Trophoblast cell (in vitro differentiated cells and primary cell): Measurements from ENCODE around the gene TAS2R39.

Source experiments
- DNase-seq, 2 donors: peaks; one replicate each; pipeline ENCODE4 v3.0.0-alpha.2; 2016
- H2AFZ ChIP-seq: 2 replicates; pipeline ENCODE4 v1.6.1; 2013; ENCODE audit warnings: low read length, moderate library complexity, mild to moderate bottlenecking; ENCODE audit not compliant: insufficient read depth, poor library complexity
- H2AK5ac ChIP-seq: 2 replicates; pipeline ENCODE4 v1.6.1; 2013; ENCODE audit warnings: mild to moderate bottlenecking, low read length
- H2BK120ac ChIP-seq: 2 replicates; pipeline ENCODE4 v1.6.1; 2013; ENCODE audit warnings: low read length, mild to moderate bottlenecking, moderate library complexity; ENCODE audit not compliant: insufficient read depth, poor library complexity
- H2BK12ac ChIP-seq: 2 replicates; pipeline ENCODE4 v1.6.1; 2013; ENCODE audit warnings: mild to moderate bottlenecking, low read length, moderate library complexity
- H2BK5ac ChIP-seq: 2 replicates; pipeline ENCODE4 v1.6.1; 2013; ENCODE audit warnings: low read length, low read depth, moderate library complexity, mild to moderate bottlenecking; ENCODE audit not compliant: poor library complexity
- H3K14ac ChIP-seq: 2 replicates; pipeline ENCODE4 v1.6.1; 2013; ENCODE audit warnings: mild to moderate bottlenecking, low read length
- H3K18ac ChIP-seq: 2 replicates; pipeline ENCODE4 v1.6.1; 2013; ENCODE audit warnings: mild to moderate bottlenecking, low read length
- H3K23ac ChIP-seq: 2 replicates; pipeline ENCODE4 v1.6.1; 2013; ENCODE audit warnings: low read length
- H3K27ac ChIP-seq: 2 replicates; pipeline ENCODE4 v1.5.1; 2013; ENCODE audit warnings: low read depth, mild to moderate bottlenecking, inconsistent platforms, low read length, moderate library complexity
- H3K27me3 ChIP-seq: 2 replicates; pipeline ENCODE4 v1.6.1; 2013; ENCODE audit warnings: inconsistent platforms, mild to moderate bottlenecking, low read length, moderate library complexity; ENCODE audit not compliant: insufficient read depth
- H3K36me3 ChIP-seq, 2 experiments: 1 replicate in 1 of 2; 2 replicates in 1 of 2; pipeline ENCODE4 v1.6.1; 2013; ENCODE audit warnings: low read length in 2 of 2, mild to moderate bottlenecking in 2 of 2, moderate library complexity in 1 of 2; ENCODE audit not compliant: insufficient read depth in 2 of 2, control insufficient read depth in 1 of 2
- H3K4ac ChIP-seq: 2 replicates; pipeline ENCODE4 v1.6.1; 2013; ENCODE audit warnings: low read depth, mild to moderate bottlenecking, low read length, moderate library complexity
- H3K4me1 ChIP-seq, 2 experiments: 1 replicate in 1 of 2; 2 replicates in 1 of 2; pipeline ENCODE4 v1.6.1; 2013; ENCODE audit warnings: low read length in 2 of 2, mild to moderate bottlenecking in 2 of 2, moderate library complexity in 1 of 2; ENCODE audit not compliant: insufficient read depth in 2 of 2, control insufficient read depth in 1 of 2
- H3K4me2 ChIP-seq: 2 replicates; pipeline ENCODE4 v1.6.1; 2013; ENCODE audit warnings: inconsistent platforms, mild to moderate bottlenecking, low read length, moderate library complexity
- H3K4me3 ChIP-seq: 2 replicates; pipeline ENCODE4 v1.5.1; 2013; ENCODE audit warnings: mild to moderate bottlenecking, low read depth, low read length, inconsistent platforms
- H3K79me1 ChIP-seq: one replicate; pipeline ENCODE4 v1.6.1; 2013; ENCODE audit warnings: low read length
- H3K79me2 ChIP-seq: 2 replicates; pipeline ENCODE4 v1.6.1; 2013; ENCODE audit warnings: low read length, mild to moderate bottlenecking; ENCODE audit not compliant: control insufficient read depth, insufficient read depth, poor library complexity
- H3K9ac ChIP-seq: 2 replicates; pipeline ENCODE4 v1.6.1; 2013; ENCODE audit warnings: mild to moderate bottlenecking, low read length
- H3K9me3 ChIP-seq: 2 replicates; pipeline ENCODE4 v1.6.1; 2013; ENCODE audit warnings: low read depth, mild to moderate bottlenecking, control low read depth, inconsistent platforms, low read length; ENCODE audit not compliant: insufficient read depth
- H4K12ac ChIP-seq: 2 replicates; pipeline ENCODE4 v1.6.1; 2013; ENCODE audit warnings: low read depth, mild to moderate bottlenecking, low read length, moderate library complexity
- H4K8ac ChIP-seq: 2 replicates; pipeline ENCODE4 v1.6.1; 2013; ENCODE audit warnings: low read depth, mild to moderate bottlenecking, low read length, moderate library complexity
- H4K91ac ChIP-seq: one replicate; pipeline ENCODE4 v1.6.1; 2013; ENCODE audit warnings: low read depth, mild to moderate bottlenecking, low read length, moderate library complexity
- WGBS: extraction: QIAGEN DNeasy Blood & Tissue Kit; methylation state at CpG from one replicate; pipeline ENCODE4 v1.1.7; 2013; ENCODE audit warnings: missing lambda C conversion rate; ENCODE audit not compliant: insufficient read length, insufficient coverage; ENCODE audit errors: extremely low coverage; 5-methylcytosine and 5-hydroxymethylcytosine counted together

Gene TAS2R39

GRCh38 chr7:143188994-143189393 lies 5.8 kb downstream of the TAS2R39 start:
- Histone ChIP-seq H4K8ac (no peak overlapping the region), H3K79me2 (no peaks in the 10 kb centered on the region), H3K23ac (no peak overlapping the region), H2BK5ac (no peak overlapping the region), H4K12ac (no peak overlapping the region), H2BK12ac (no peak overlapping the region), H3K79me1 (no peaks in the 10 kb centered on the region), H3K4ac (no peak overlapping the region), H3K18ac (no peak overlapping the region), H2BK120ac (no peak overlapping the region), H3K4me2 (no peak overlapping the region), H3K27me3 (no peaks in the 10 kb centered on the region), H3K9ac (no peak overlapping the region), H3K27ac (no peak overlapping the region), H2AK5ac (no peak overlapping the region), H3K36me3 (no peaks in the 10 kb centered on the region), H3K14ac (no peak overlapping the region), H3K9me3 (no peaks in the 10 kb centered on the region), H4K91ac (no peak overlapping the region), H3K4me3 (no peak overlapping the region), H2AFZ (no peak overlapping the region), H3K4me1 (no peaks in the 10 kb centered on the region)
- WGBS: no CpG with 5 or more reads among the region's 6 CpGs
- no peak for DNase-seq

GRCh38 chr7:143193880-143194279 lies 10.7 kb downstream of the TAS2R39 start:
- Histone ChIP-seq H3K23ac (no peak overlapping the region), H3K9ac (no peak overlapping the region), H3K4me3 (no peak overlapping the region), H2AK5ac (no peak overlapping the region), H3K4me1 (no peaks in the 10 kb centered on the region), H3K36me3 (no peaks in the 10 kb centered on the region), H3K4me2 (no peak overlapping the region), H2AFZ (no peak overlapping the region), H4K8ac (no peak overlapping the region), H3K4ac (no peak overlapping the region), H4K91ac (no peak overlapping the region), H2BK120ac (no peak overlapping the region), H3K79me1 (no peaks in the 10 kb centered on the region), H3K27me3 (no peaks in the 10 kb centered on the region), H3K14ac (no peak overlapping the region), H3K18ac (no peak overlapping the region), H3K79me2 (no peaks in the 10 kb centered on the region), H3K9me3 (no peaks in the 10 kb centered on the region), H2BK12ac (no peak overlapping the region), H4K12ac (no peak overlapping the region), H2BK5ac (no peak overlapping the region), H3K27ac (no peak overlapping the region)
- DNase-seq: no peak
- WGBS: no CpG with 5 or more reads among the region's 2 CpGs

- Histone ChIP-seq H3K18ac (no peak overlapping the region), H3K14ac (no peak overlapping the region), H3K23ac (no peak overlapping the region), H3K27me3 (no peaks in the 10 kb centered on the region), H2AFZ (no peak overlapping the region), H2BK5ac (no peak overlapping the region), H4K12ac (no peak overlapping the region), H2BK120ac (no peak overlapping the region), H4K8ac (no peak overlapping the region), H3K79me2 (no peaks in the 10 kb centered on the region), H3K79me1 (no peaks in the 10 kb centered on the region), H3K27ac (no peak overlapping the region), H4K91ac (no peak overlapping the region), H2AK5ac (no peak overlapping the region), H3K4me2 (no peak overlapping the region), H2BK12ac (no peak overlapping the region), H3K36me3 (no peaks in the 10 kb centered on the region), H3K4me3 (no peak overlapping the region), H3K9me3 (no peaks in the 10 kb centered on the region), H3K9ac (no peak overlapping the region), H3K4ac (no peak overlapping the region), H3K4me1 (peaks cover 0 to 2% of the 10 kb centered on the region in 2 experiments)
- no peak for DNase-seq
- no CpG with 5 or more reads among the region's 4 CpGs for whole genome bisulfite sequencing
Measured at GRCh38 chr7:143199040-143199439, 15.8 kb downstream of the TAS2R39 start.

GRCh38 chr7:143202161-143202560 lies 18.9 kb downstream of the TAS2R39 start:
- no peak overlapping the region for H3K23ac ChIP-seq
- no peak overlapping the region for H2BK120ac ChIP-seq
- no peak overlapping the region for H3K18ac ChIP-seq
- H3K4me1 ChIP-seq: peaks cover 0 to 2% of the 10 kb centered on the region in 2 experiments
- H3K27me3 ChIP-seq: no peaks in the 10 kb centered on the region
- no peaks in the 10 kb centered on the region for H3K36me3 ChIP-seq
- no peak overlapping the region for H3K4ac ChIP-seq
- H3K79me2 ChIP-seq: no peaks in the 10 kb centered on the region
- no peak overlapping the region for H3K27ac ChIP-seq
- H3K9ac ChIP-seq: no peak overlapping the region
- no peaks in the 10 kb centered on the region for H3K79me1 ChIP-seq
- H3K4me2 ChIP-seq: no peak overlapping the region
- H4K91ac ChIP-seq: no peak overlapping the region
- H2BK5ac ChIP-seq: no peak overlapping the region
- H4K12ac ChIP-seq: no peak overlapping the region
- no CpG with 5 or more reads among the region's 2 CpGs for WGBS
- H3K4me3 ChIP-seq: no peak overlapping the region
- no peak overlapping the region for H3K14ac ChIP-seq
- no peak overlapping the region for H2AK5ac ChIP-seq
- H4K8ac ChIP-seq: no peak overlapping the region
- H2AFZ ChIP-seq: no peak overlapping the region
- H2BK12ac ChIP-seq: no peak overlapping the region
- no peak for DNase-seq
- H3K9me3 ChIP-seq: no peaks in the 10 kb centered on the region
